GM19395 (cell line): ENCODE data around the gene ZNF324B.
"Not testable (repeated sequence)": the region's sequence is repeated elsewhere in the genome, so short reads cannot be mapped to it uniquely, and the experiment has no call there.

Source experiments
- ATAC-seq: cut with Tn5 transposase; IDR thresholded peaks from one replicate; pipeline ENCODE4 v1.9.1; 2021; ENCODE audit warnings: mild to moderate bottlenecking, moderate library complexity; ENCODE audit not compliant: unreplicated experiment

ZNF324B gene

DNA sequence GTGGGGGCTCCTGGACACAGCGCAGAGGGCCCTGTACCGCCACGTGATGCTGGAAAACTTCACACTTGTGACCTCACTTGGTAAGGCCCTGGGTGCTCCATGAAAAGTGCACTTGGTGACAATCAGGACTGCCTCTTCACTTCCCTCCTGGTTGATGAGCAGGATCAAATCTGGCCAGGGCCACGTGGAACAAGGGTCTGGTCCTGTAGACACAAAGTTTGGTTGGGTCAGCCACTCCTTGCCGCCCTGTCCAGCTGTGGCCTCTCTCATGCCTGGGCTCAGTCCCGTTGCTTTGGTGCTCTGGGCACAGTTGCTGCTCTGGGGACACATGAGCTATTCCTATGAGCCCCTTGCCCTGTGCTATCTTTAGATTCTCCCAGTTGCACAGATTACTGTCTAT is 2.3 kb downstream of the ZNF324B start:
- ATAC-seq = no peak

DNA sequence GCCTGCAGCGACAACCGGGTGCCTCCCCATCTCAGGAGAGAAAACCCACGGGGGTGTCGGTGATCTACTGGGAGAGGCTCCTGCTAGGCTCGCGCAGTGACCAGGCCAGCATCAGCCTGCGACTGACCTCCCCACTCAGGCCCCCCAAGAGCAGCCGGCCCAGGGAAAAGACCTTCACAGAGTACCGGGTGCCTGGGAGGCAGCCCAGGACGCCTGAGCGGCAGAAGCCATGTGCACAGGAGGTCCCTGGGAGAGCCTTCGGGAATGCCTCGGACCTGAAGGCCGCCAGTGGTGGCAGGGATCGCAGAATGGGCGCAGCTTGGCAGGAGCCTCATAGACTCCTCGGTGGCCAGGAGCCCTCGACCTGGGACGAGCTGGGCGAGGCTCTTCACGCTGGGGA is 3.9 kb downstream of the ZNF324B start:
- no peak for ATAC-seq

- no peak for ATAC-seq
Observed at GRCh38 chr19:58456111-58456510, 4.7 kb downstream of the ZNF324B start.

DNA sequence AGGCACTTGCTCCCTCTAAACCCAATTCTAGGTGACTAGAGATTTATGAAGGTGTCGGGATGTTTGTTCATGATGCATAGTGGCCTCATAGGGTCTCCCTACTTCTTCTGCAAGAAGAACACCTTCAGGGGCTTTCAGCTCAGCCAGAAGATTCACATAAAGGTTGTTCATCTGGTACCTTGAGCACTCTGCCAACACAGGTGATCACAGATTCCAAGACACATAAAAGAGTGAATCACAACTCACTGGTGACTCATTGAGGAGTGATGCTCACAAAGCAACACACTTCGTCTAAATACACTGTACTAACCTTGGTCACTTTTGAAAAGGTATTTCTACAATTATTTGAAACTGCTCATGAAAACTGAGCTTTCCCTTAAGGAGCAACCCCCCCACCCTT is 8.6 kb downstream of the ZNF324B start:
- no peak for ATAC-seq

DNA sequence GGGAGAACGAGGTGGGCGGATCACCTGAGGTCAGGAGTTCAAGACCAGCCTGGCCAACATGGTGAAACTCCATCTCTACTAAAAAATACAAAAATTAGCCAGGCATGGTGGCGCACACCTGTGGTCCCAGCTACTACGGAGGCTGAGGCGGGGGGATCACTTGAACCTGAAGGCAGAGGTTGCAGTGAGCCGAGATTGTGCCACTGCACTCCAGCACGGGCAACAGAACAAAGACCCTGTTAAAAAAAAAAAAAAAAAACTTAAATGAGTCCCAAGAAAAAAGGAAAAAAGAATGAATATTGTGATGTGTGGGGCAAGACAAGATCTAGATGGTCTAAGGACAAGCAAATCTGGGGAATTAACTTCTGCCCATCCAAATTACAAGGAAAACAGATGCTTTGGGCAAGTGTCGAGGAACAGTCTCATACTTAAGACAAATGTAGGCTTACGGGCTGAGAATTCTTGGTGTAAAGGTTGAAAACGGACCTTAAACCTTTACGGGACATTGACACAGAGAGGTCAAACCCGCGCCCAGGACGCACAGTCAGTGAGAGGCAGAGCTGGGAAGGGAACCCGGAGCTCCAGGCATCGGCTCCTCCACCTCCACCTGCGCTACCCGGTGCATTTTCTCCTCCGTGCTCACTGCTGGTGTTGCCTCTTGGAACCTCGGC is 14.8 kb downstream of the ZNF324B start:
- ATAC-seq = peak; percentile 40

- peak; percentile 92 for ATAC-seq
Observed at GRCh38 chr19:58466760-58467589, 15.6 kb downstream of the ZNF324B start, which contains the start of gene ZNF324. TSS of gene ZNF324 (plus strand) at chr19:58467080. CDS start at chr19:58469186, 2,106 bp downstream.

DNA sequence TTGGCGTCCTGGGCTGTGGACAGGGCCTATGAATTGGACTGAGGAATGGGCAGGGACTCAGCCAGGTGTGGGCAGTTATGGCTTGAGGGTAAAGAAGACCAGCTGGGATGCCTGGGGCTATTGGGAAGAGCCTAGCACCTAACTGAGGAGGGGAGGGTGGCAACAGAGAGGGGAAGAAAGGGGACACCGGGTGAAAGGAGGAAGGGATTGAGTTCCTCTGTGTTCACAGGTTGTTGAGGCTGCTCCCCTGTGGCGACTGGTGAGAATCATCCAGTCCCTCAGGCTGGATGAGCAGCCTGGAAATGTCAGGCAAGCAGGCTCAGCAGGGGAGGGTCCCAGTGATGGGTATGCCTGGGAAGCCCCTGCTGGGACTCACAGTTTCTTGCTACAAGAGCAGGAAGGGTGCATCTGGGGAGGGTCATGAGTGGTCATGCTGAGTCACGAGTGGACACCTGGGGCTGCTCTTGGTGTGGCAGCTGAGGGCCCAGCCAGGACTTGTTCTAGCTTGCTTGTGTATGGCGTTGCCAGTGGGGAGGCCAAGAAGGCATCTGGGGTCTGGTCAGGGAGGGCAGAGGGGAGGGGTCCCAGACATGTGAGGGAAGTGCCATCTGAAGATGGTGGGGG is 16.9 kb downstream of the ZNF324B start:
- no peak for ATAC-seq

- no peak for ATAC-seq
Observed at GRCh38 chr19:58469241-58470013, 18.0 kb downstream of the ZNF324B start.

DNA sequence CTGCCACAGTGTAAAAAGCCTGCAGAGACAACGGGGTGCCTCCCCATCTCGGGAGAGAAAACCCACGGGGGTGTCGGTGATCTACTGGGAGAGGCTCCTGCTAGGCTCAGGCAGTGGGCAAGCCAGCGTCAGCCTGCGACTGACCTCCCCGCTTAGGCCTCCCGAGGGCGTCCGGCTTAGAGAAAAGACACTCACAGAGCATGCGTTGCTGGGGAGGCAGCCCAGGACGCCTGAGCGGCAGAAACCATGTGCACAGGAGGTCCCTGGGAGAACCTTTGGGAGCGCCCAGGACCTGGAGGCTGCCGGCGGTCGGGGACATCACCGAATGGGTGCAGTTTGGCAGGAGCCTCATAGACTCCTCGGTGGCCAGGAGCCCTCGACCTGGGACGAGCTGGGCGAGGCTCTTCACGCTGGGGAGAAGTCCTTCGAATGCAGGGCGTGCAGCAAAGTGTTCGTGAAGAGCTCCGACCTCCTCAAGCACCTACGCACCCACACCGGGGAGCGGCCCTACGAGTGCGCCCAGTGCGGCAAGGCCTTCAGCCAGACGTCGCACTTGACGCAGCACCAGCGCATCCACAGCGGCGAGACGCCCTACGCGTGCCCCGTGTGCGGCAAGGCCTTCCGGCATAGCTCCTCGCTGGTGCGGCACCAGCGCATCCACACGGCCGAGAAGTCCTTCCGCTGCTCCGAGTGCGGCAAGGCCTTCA is 19.6 kb downstream of the ZNF324B start:
- ATAC-seq = not testable (repeated sequence)

- no peak for ATAC-seq
Observed at GRCh38 chr19:58471736-58472135, 20.3 kb downstream of the ZNF324B start.

- no peak for ATAC-seq
Observed at GRCh38 chr19:58473775-58474174, 22.4 kb downstream of the ZNF324B start.

GRCh38 chr19:58474291-58474996 is 23.0 kb downstream of the ZNF324B start:
- ATAC-seq = no peak

DNA sequence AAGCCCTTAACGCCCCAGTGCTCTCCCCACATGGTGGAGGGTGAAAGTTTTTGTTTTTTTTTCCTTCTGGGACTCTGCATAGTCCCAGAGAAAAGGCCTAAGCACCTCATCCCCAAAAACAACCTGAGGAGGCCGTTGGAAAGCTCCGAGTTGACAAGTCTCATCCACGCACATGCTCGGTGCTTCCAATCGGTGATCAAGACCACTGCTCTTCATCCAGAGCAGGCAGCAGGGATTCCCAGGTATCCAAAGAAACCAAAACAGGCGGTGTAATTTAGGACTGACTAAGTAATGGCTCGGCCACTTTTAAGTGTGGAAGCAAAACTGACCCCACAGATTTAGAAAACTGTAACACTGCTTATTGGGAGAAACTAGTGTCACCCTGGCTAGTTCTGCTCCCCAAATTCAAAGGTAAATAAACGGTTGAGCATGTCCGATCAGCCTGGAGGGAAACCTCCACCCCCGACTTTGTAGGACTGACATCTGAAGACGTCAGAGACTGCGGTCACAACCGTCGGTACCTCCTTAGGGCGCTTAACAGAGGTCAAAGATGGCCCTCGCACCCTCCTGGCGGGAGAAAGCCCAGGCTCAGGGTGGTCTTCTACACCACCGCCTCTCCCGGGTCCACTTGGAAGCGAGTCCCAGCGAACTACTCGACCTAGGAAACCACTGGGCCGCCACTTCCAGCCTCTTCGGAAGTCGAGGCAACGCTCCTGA is 23.7 kb downstream of the ZNF324B start:
- ATAC-seq = peak; percentile 18

DNA sequence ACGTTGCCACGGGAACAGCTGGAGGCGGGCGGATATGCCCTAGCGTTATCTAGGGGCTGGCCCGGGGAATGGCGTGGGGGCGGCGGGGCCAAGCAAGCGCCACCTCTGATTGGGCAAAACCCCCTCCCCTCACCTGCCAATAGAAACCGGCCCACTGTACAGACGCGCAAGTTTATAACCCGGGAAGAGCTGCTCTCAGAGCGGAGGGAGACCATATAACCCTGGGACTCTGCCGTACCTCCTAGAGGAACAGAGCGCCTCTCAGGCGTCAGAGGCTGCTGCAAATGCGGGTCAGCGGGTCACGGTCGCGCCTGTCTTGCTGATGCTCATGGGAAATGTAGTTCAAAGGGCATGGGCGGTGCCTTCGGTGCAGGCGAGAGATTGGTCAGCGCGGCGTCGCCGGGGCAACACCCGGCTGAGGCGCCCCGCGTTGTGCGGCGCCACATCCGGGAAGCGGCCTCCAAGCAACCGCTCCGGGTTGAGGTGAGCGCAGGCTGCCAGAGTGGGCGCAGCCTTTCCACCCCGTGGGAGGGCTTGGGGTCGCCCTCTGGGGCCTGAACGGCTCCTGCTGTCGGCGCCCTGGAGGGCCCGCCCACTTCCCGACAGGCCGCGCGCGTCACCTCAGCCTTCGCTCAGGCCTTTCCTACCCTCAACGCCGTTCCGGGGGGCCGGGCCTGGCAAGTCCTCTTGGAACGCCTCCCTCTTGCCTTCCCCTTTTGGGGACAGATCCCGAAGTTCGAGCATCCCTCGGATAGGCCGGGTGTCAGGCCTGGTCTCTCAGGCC is 24.5 kb downstream of the ZNF324B start, which contains the start of gene ZNF446:
ZNF446 (plus strand) TSS at position 639 of the 784 bp plus-strand sequence. CDS start 867 bp downstream, outside the sequence.
- ATAC-seq = peak; percentile 89

GRCh38 chr19:58476498-58477015 is 25.1 kb downstream of the ZNF324B start:
- ATAC-seq = peak; percentile 1

DNA sequence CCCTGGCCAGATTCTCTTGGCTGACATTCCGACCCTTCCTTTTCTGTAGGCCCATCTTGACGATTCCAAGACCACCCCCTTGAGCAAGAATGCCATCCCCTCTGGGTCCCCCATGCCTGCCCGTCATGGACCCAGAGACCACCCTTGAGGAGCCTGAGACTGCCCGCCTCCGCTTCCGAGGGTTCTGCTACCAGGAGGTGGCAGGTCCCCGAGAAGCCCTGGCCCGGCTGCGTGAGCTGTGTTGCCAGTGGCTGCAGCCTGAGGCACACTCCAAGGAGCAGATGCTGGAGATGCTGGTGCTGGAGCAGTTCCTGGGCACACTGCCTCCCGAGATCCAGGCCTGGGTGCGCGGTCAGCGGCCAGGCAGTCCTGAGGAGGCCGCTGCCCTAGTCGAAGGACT is 25.7 kb downstream of the ZNF324B start:
- no peak for ATAC-seq

DNA sequence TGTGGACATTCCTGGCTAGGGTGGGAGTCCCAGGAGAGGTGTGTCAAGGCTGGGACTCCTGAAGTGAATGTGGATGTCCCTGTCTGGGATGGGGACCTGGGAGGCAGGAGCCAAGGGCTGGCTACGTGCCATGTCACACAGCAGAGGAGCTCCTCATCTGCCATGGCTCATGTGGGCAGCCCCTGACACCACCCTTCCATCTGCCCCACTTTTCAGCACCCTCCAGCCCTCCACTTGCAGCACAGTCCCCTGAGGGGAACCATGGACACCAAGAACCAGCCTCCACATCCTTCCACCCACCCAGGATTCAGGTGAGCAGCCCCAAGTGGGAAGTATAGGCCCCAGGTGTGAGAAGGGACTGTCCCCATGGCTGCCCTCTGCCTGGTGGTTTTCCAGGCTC is 26.4 kb downstream of the ZNF324B start:
- ATAC-seq = no peak

GRCh38 chr19:58479303-58479702 is 27.9 kb downstream of the ZNF324B start:
- ATAC-seq = no peak
